ENCODE data around the gene CNGB1. TPM values are rescaled to one million over a fixed set of nuclear protein-coding genes. Genes with fewer than 3 reads are reported as not detected.
A peak's percentile ranks its signal among the peaks of the same experiment; 100 is the strongest.
"Not testable (repeated sequence)": the region's sequence is repeated elsewhere in the genome, so short reads cannot be mapped to it uniquely, and the experiment has no call there.

The CNGB1 gene
- total RNA-seq, 2 donors from 2014 or later: not detected

GRCh38 chr16:57873218-57873617 lies 97.7 kb downstream of the CNGB1 start:
- Mint-ChIP-seq H3K9me3 (no peaks in the 10 kb centered on the region), H3K4me3 (no peak overlapping the region), H3K27ac (no peak overlapping the region), H3K27me3 (no peaks in the 10 kb centered on the region), H3K4me1 (ENCODE audit: low read depth in 2 of 2) (peaks cover 3 to 18% of the 10 kb centered on the region in 2 donors), H3K36me3 (no peaks in the 10 kb centered on the region)
- ATAC-seq (no peak), DNase-seq (ENCODE audit: low spot score) (no peak)

- peaks cover 3 to 18% of the 10 kb centered on the region in 2 donors for H3K4me1 Mint-ChIP-seq (ENCODE audit: low read depth in 2 of 2)
- DNase-seq (ENCODE audit: low spot score); ATAC-seq; H3K27ac Mint-ChIP-seq; H3K9me3 Mint-ChIP-seq; H3K36me3 Mint-ChIP-seq; H3K4me3 Mint-ChIP-seq; H3K27me3 Mint-ChIP-seq: not testable (repeated sequence)
These were observed 98.2 kb downstream of the CNGB1 start for GRCh38 chr16:57872764-57873163.

DNA sequence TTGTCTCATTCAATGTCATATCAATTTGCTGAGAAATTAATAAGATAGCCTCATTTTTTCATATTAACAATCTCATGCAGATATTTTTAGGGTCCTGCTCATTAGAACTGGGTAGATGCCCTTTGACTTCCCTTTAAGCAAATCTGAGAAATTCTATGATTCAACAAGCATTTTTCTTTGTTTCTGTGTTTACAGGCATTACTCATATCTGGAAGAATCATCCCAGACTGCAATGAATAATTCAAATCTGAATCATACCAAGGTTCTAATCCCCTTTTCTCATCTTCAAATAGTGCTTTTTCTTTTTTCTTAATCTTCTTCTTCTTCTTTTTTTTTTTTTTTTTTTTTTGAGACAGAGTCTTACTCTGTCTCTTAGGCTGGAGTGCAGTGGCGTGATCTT lies 99.5 kb downstream of the CNGB1 start:
- no peak for ATAC-seq
- Mint-ChIP-seq H3K36me3 (no peaks in the 10 kb centered on the region), H3K27ac (no peak overlapping the region), H3K9me3 (no peaks in the 10 kb centered on the region), H3K4me3 (no peak overlapping the region), H3K27me3 (no peaks in the 10 kb centered on the region), H3K4me1 (ENCODE audit: low read depth in 2 of 2) (peaks cover 3 to 18% of the 10 kb centered on the region in 2 donors)
- DNase-seq (ENCODE audit: low spot score): no peak

GRCh38 chr16:57870753-57871454 lies 100.0 kb downstream of the CNGB1 start:
- Mint-ChIP-seq H3K9me3 (no peaks in the 10 kb centered on the region), H3K36me3 (no peaks in the 10 kb centered on the region), H3K4me3 (no peak overlapping the region)

GRCh38 chr16:57868913-57869520 lies 101.9 kb downstream of the CNGB1 start:
- H3K4me3 Mint-ChIP-seq: no peak overlapping the region

More at GRCh38 chr16:57870753-57871454, 100.0 kb downstream of the CNGB1 start:
- ATAC-seq (no peak), DNase-seq (ENCODE audit: low spot score) (no peak)
- Mint-ChIP-seq H3K27me3 (no peaks in the 10 kb centered on the region), H3K4me1 (ENCODE audit: low read depth in 2 of 2) (peaks cover 3 to 18% of the 10 kb centered on the region in 2 donors), H3K27ac (no peak overlapping the region)

DNA sequence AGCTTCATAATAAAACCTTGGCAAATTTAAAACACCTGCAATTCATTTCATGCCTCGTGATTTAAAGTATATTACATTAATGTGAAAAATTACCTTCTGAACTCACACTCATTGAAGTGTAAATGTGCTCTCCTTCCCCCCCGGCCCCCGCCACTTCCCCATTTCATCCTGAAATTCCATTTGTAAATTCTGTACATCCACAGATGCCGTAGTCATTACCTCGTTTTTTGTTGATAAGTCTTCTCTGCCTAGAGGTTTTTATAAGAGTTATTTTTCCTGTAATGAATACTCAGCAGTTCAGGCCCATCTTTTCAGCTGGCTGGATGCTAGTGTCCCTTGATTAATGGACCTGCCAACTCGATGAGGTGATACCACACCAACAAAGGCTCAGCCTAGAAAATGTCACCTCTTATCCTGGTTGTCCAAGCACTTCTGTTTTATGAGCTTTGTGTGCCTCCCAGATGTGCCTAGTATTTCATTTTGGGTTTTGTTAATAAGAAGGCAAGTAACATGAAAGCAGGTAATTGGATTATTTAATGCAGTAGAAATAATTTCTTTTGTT lies 103.8 kb downstream of the CNGB1 start:
- no peaks in the 10 kb centered on the region for H3K9me3 Mint-ChIP-seq
- H3K4me1 Mint-ChIP-seq (ENCODE audit: low read depth in 2 of 2): peaks cover 6 to 16% of the 10 kb centered on the region in 2 donors
- no peak overlapping the region for H3K27ac Mint-ChIP-seq
- H3K27me3 Mint-ChIP-seq: no peaks in the 10 kb centered on the region
- no peak for ATAC-seq
- H3K4me3 Mint-ChIP-seq: no peak overlapping the region
- no peaks in the 10 kb centered on the region for H3K36me3 Mint-ChIP-seq
- no peak for DNase-seq (ENCODE audit: low spot score)

More at GRCh38 chr16:57868913-57869520, 101.9 kb downstream of the CNGB1 start:
- Mint-ChIP-seq H3K9me3 (no peaks in the 10 kb centered on the region), H3K4me1 (ENCODE audit: low read depth in 2 of 2) (peaks cover 3 to 18% of the 10 kb centered on the region in 2 donors), H3K36me3 (no peaks in the 10 kb centered on the region), H3K27ac (no peak overlapping the region), H3K27me3 (no peaks in the 10 kb centered on the region)
- no peak for ATAC-seq
- no peak for DNase-seq (ENCODE audit: low spot score)

GRCh38 chr16:57866529-57866918 lies 104.4 kb downstream of the CNGB1 start:
- ATAC-seq (no peak), DNase-seq (ENCODE audit: low spot score) (no peak)
- H3K27ac Mint-ChIP-seq: no peak overlapping the region
- H3K27me3 Mint-ChIP-seq: no peaks in the 10 kb centered on the region
- H3K4me3 Mint-ChIP-seq: no peak overlapping the region
- H3K4me1 Mint-ChIP-seq (ENCODE audit: low read depth in 2 of 2): peaks cover 4 to 10% of the 10 kb centered on the region in 2 donors
- H3K9me3 Mint-ChIP-seq: no peaks in the 10 kb centered on the region
- no peaks in the 10 kb centered on the region for H3K36me3 Mint-ChIP-seq

DNA sequence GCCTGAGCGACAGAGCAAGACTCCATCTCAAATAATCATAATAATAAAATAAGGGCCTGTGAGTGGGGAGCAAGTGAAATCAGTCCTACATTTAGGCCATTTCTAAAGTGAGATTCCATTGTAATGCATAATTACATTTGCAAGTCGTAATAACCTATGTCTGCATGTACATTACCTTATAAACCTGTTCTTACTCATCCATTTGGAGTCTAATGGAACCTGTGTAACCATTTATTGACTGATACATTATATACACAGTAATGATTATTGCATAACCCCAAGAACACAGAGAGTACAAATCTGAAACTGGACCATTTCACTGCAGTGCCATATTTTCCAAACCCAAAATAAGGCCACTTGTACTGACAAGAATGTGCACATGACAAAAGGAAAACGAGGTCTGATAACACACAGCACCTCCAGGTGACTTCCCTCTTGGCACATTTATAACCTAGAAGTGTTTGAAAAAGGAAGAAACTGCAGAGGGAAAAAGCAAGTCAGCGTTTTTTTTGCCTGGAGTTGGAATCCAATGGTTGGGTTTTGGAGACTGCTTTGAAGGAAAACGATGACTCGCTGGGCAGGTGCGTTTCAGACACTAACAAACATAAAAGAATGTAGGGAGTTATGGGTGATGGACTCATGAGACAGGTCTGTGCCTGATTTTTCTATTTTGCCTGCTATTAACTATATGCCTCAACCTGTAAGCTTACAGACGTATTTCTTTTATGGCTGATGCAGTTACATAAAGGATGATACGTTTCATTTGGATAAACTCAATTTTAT lies 105.0 kb downstream of the CNGB1 start:
- no peaks in the 10 kb centered on the region for H3K36me3 Mint-ChIP-seq
- H3K27ac Mint-ChIP-seq: no peak overlapping the region
- H3K9me3 Mint-ChIP-seq: no peaks in the 10 kb centered on the region
- ATAC-seq (no peak), DNase-seq (ENCODE audit: low spot score) (no peak)
- peaks cover 4 to 6% of the 10 kb centered on the region in 2 donors for H3K4me1 Mint-ChIP-seq (ENCODE audit: low read depth in 2 of 2)
- no peak overlapping the region for H3K4me3 Mint-ChIP-seq
- H3K27me3 Mint-ChIP-seq: no peaks in the 10 kb centered on the region

DNA sequence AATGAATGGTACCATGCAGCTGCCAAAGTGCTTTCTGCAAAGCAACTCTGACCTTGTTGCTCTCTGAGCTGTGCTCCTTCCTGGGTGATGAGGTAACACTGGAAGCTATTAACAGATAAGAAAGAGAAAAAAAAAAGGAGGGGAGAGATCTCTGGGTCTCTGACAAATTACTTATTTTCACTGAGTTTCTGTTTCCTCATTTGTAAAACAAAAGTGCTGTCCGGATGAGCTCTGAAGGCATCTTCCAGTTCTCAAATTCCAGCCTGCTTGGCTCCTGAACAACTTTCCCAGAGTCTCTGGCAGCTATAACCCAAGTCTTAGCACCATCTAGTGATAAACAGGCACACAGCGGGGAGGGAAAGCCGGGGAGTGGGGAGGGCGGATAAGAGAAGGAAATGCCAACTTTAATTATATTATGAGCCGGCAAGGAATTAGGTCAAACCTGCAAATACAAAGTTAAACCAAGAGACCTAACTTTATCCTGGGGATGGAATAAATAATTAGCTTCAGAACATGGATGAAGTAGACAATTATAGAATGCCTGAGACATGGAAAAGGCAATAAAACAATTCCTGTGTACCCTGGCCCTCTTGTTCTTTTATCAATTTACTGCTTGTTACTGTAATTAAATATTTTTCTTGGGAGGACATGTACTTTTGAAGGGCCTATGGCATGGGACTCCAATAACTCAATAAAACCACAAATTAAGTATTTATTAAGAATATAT lies 107.3 kb downstream of the CNGB1 start:
- no peak overlapping the region for H3K27ac Mint-ChIP-seq
- no peaks in the 10 kb centered on the region for H3K27me3 Mint-ChIP-seq
- DNase-seq (ENCODE audit: low spot score) (no peak), ATAC-seq (no peak)
- no peaks in the 10 kb centered on the region for H3K9me3 Mint-ChIP-seq
- peaks cover 0 to 8% of the 10 kb centered on the region in 2 donors for H3K4me1 Mint-ChIP-seq (ENCODE audit: low read depth in 2 of 2)
- no peaks in the 10 kb centered on the region for H3K36me3 Mint-ChIP-seq
- no peak overlapping the region for H3K4me3 Mint-ChIP-seq

- no peak for ATAC-seq
- no peak for DNase-seq (ENCODE audit: low spot score)
- H3K4me1 Mint-ChIP-seq (ENCODE audit: low read depth in 2 of 2): peaks cover 0 to 8% of the 10 kb centered on the region in 2 donors
- H3K36me3 Mint-ChIP-seq: no peaks in the 10 kb centered on the region
- no peak overlapping the region for H3K27ac Mint-ChIP-seq
- no peaks in the 10 kb centered on the region for H3K9me3 Mint-ChIP-seq
- no peak overlapping the region for H3K4me3 Mint-ChIP-seq
- no peaks in the 10 kb centered on the region for H3K27me3 Mint-ChIP-seq
These were observed 108.1 kb downstream of the CNGB1 start for GRCh38 chr16:57862698-57863433.

GRCh38 chr16:57859331-57859730 lies 111.6 kb downstream of the CNGB1 start:
- Mint-ChIP-seq H3K27ac (no peak overlapping the region), H3K4me3 (no peak overlapping the region), H3K27me3 (no peaks in the 10 kb centered on the region), H3K4me1 (ENCODE audit: low read depth in 2 of 2) (peaks cover 0 to 8% of the 10 kb centered on the region in 2 donors), H3K36me3 (no peaks in the 10 kb centered on the region), H3K9me3 (no peaks in the 10 kb centered on the region)
- DNase-seq (ENCODE audit: low spot score) (no peak), ATAC-seq (no peak)

- ATAC-seq (no peak), DNase-seq (ENCODE audit: low spot score) (no peak)
- H3K27ac Mint-ChIP-seq: peak overlapping the region in 1 of 2 donors; percentile 33
These were observed 112.3 kb downstream of the CNGB1 start for GRCh38 chr16:57858635-57859034.

DNA sequence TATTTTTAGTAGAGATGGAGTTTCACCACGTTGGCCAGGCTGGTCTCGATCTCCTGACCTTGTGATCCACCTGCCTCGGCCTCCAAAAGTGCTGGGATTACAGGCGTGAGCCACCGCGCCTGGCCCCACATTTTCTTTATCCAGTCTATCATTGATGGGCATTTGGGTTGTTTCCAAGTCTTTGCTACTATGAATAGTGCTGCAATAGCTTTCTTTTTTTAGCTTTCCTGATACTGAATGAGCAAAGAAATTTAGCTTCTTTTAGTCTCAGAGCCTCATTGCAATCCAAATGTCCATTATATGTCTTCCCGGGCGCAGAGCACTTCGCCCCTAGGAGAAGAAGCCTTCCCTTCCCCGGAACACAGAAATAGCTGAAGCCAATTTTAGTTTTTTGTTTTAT lies 112.9 kb downstream of the CNGB1 start:
- H3K27ac Mint-ChIP-seq; H3K4me1 Mint-ChIP-seq (ENCODE audit: low read depth in 2 of 2); ATAC-seq; H3K9me3 Mint-ChIP-seq; H3K36me3 Mint-ChIP-seq; H3K27me3 Mint-ChIP-seq; H3K4me3 Mint-ChIP-seq; DNase-seq (ENCODE audit: low spot score): not testable (repeated sequence)

More at GRCh38 chr16:57858635-57859034, 112.3 kb downstream of the CNGB1 start:
- H3K4me3 Mint-ChIP-seq: no peak overlapping the region
- H3K27me3 Mint-ChIP-seq: no peaks in the 10 kb centered on the region
- peaks cover 0 to 8% of the 10 kb centered on the region in 2 donors for H3K4me1 Mint-ChIP-seq (ENCODE audit: low read depth in 2 of 2)
- no peaks in the 10 kb centered on the region for H3K9me3 Mint-ChIP-seq
- H3K36me3 Mint-ChIP-seq: no peaks in the 10 kb centered on the region

Measured in natural killer cell treated with Interleukin-12 subunit alpha and Interleukin-12 subunit beta and Interleukin-15 and Interleukin-18, amount 100 ng/mL, for 72 hours (primary cell).